Ishikawa (cell line): ENCODE measurements around the gene DAND5.

ENCODE experiments used
- CEBPB ChIP-seq: IDR thresholded peaks from 2 replicates; pipeline ENCODE4 v1.6.1; 2012
- CREB1 ChIP-seq: IDR thresholded peaks from 2 replicates; pipeline ENCODE4 v1.6.1; 2012; ENCODE audit warnings: low read depth
- EGR1 ChIP-seq: IDR thresholded peaks from 2 replicates; pipeline ENCODE4 v1.6.1; 2012
- EP300 ChIP-seq: IDR thresholded peaks from 2 replicates; pipeline ENCODE4 v1.6.1; 2012; ENCODE audit warnings: borderline replicate concordance
- FOXM1 ChIP-seq: IDR thresholded peaks from 2 replicates; pipeline ENCODE4 v1.6.1; 2012; ENCODE audit warnings: low read depth, borderline replicate concordance
- NFIC ChIP-seq: IDR thresholded peaks from 2 replicates; pipeline ENCODE4 v1.6.1; 2012
- RAD21 ChIP-seq: IDR thresholded peaks from 2 replicates; pipeline ENCODE4 v1.6.1; 2012; ENCODE audit warnings: low read depth
- TAF1 ChIP-seq: IDR thresholded peaks from 2 replicates; pipeline ENCODE4 v1.6.1; 2012; ENCODE audit warnings: low read depth, mild to moderate bottlenecking
- TCF12 ChIP-seq: IDR thresholded peaks from 2 replicates; pipeline ENCODE4 v1.6.1; 2012; ENCODE audit warnings: low read depth
- TEAD4 ChIP-seq: IDR thresholded peaks from 2 replicates; pipeline ENCODE4 v1.6.1; 2012
- YY1 ChIP-seq: IDR thresholded peaks from 2 replicates; pipeline ENCODE4 v1.6.1; 2012; ENCODE audit warnings: low read depth
- ZBTB7A ChIP-seq: IDR thresholded peaks from 2 replicates; pipeline ENCODE4 v1.6.1; 2012; ENCODE audit warnings: low read depth
- TF ChIP-seq, protein P1 (sequence below): IDR thresholded peaks from 2 replicates; pipeline ENCODE4 v1.6.1; 2012; ENCODE audit warnings: low read depth, mild to moderate bottlenecking
- TF ChIP-seq, protein P2 (sequence below): IDR thresholded peaks from 2 replicates; pipeline ENCODE4 v1.6.1; 2012
- TF ChIP-seq, protein P3 (sequence below): IDR thresholded peaks from 2 replicates; pipeline ENCODE4 v1.6.1; 2012

DAND5 gene

DNA sequence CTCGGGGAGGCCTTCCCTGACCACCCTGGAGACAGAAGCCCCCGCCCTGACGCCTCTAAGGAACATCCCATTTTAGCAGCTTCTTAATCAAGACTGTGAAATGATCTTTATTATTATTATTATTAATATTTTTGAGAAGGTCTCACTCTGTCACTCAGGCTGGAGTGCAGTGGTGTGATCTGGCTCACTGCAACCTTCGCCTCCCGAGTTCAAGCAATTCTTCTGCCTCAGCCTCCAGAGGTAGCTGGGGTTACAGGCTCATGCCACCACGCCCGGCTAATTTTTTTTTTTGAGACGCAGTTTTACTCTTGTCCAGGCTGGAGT lies 3.6 kb upstream of the DAND5 start:
- TF ChIP-seq FOXM1 (no peak), TEAD4 (no peak), NFIC (no peak), YY1 (no peak), TAF1 (no peak), CREB1 (no peak), CEBPB (no peak)

DNA sequence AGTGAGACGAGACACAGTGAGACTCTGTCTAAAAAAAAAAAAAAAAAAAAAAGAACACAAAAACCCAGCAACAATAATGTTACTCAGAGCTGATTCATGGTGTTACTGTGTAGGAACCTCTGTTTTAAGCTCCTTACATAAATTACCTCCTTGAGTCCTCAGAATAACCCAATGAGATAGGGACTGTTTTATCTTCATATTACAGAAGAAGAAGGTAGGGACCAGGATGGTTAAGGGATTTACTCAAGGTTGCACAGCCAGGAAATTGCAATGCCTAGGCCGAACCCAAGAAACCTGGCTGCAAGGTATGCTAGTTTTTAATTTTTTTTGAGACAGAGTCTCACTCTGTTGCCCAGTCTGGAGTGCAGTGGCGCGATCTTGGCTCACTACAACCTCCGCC lies 1.5 kb upstream of the DAND5 start:
- TF ChIP-seq ZBTB7A = no peak

DNA sequence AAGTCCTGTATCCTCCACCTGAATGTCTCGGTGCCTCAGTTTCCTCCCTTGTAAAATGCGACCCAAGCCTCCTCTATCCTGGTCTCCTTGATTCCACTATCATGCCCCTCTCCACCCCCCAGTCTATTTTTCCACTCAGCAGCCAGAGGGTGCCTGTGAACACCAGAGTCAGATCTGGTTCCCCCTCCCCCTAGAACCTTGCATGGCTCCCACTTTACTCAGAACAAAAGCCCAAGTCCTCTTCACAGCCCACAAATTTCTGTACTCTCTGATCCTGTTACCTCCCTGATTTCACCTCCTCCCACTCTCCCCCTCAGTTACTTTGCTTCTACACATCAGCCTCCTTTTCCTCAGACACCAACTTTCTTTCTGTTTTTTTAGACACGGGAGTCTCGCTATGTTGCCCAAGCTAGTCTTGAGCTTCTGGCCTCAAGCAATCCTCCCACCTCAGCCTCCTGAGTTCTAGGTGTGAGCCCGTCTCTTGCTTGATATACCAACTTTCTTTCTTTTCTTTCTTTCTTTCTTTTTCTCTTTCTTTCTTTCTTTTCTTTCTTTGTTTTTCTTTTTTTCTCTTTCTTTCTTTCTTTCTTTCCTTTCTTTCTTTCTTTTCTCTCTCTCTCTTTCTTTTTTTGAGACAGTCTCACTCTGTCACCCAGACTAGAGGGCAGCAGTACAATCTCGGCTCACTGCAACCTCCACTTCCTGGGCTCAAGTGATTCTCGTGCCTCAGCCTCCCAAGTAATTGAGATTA lies 869 bp downstream of the DAND5 start:
- TF ChIP-seq ZBTB7A = no peak
- no peak for TF ChIP-seq CEBPB
- TF ChIP-seq EP300 = no peak
- TF ChIP-seq TEAD4 = no peak
- no peak for TF ChIP-seq TCF12
- TF ChIP-seq NFIC = no peak
- TF ChIP-seq, protein P1, sequence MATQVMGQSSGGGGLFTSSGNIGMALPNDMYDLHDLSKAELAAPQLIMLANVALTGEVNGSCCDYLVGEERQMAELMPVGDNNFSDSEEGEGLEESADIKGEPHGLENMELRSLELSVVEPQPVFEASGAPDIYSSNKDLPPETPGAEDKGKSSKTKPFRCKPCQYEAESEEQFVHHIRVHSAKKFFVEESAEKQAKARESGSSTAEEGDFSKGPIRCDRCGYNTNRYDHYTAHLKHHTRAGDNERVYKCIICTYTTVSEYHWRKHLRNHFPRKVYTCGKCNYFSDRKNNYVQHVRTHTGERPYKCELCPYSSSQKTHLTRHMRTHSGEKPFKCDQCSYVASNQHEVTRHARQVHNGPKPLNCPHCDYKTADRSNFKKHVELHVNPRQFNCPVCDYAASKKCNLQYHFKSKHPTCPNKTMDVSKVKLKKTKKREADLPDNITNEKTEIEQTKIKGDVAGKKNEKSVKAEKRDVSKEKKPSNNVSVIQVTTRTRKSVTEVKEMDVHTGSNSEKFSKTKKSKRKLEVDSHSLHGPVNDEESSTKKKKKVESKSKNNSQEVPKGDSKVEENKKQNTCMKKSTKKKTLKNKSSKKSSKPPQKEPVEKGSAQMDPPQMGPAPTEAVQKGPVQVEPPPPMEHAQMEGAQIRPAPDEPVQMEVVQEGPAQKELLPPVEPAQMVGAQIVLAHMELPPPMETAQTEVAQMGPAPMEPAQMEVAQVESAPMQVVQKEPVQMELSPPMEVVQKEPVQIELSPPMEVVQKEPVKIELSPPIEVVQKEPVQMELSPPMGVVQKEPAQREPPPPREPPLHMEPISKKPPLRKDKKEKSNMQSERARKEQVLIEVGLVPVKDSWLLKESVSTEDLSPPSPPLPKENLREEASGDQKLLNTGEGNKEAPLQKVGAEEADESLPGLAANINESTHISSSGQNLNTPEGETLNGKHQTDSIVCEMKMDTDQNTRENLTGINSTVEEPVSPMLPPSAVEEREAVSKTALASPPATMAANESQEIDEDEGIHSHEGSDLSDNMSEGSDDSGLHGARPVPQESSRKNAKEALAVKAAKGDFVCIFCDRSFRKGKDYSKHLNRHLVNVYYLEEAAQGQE = no peak
- no peak for TF ChIP-seq TAF1
- TF ChIP-seq YY1 = no peak
- no peak for TF ChIP-seq CREB1
- no peak for TF ChIP-seq RAD21
- TF ChIP-seq, protein P2, sequence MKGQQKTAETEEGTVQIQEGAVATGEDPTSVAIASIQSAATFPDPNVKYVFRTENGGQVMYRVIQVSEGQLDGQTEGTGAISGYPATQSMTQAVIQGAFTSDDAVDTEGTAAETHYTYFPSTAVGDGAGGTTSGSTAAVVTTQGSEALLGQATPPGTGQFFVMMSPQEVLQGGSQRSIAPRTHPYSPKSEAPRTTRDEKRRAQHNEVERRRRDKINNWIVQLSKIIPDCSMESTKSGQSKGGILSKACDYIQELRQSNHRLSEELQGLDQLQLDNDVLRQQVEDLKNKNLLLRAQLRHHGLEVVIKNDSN = no peak

DNA sequence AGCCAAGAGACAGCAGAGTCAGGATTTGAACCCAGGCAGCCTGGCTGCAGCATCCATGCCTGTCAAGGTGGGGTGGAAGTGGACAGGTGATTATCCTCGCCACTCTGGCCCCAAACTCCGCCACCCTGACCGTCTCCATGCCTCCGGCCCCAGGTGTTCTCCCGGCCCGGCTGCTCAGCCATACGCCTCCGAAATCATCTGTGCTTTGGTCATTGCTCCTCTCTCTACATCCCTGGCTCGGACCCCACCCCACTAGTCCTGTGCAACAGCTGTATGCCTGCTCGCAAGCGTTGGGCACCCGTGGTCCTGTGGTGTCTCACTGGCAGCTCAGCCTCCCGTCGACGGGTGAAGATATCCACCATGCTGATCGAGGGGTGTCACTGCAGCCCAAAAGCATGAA lies 3.9 kb downstream of the DAND5 start:
- no peak for TF ChIP-seq CREB1
- TF ChIP-seq CEBPB = no peak
- TF ChIP-seq TCF12 = no peak
- no peak for TF ChIP-seq ZBTB7A
- TF ChIP-seq EP300 = no peak
- TF ChIP-seq, protein P1 = no peak
- TF ChIP-seq, protein P2 = no peak
- no peak for TF ChIP-seq NFIC
- no peak for TF ChIP-seq YY1
- no peak for TF ChIP-seq TAF1
- no peak for TF ChIP-seq EGR1
- TF ChIP-seq, protein P3, sequence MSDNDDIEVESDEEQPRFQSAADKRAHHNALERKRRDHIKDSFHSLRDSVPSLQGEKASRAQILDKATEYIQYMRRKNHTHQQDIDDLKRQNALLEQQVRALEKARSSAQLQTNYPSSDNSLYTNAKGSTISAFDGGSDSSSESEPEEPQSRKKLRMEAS = no peak
- no peak for TF ChIP-seq RAD21
- no peak for TF ChIP-seq TEAD4

DNA sequence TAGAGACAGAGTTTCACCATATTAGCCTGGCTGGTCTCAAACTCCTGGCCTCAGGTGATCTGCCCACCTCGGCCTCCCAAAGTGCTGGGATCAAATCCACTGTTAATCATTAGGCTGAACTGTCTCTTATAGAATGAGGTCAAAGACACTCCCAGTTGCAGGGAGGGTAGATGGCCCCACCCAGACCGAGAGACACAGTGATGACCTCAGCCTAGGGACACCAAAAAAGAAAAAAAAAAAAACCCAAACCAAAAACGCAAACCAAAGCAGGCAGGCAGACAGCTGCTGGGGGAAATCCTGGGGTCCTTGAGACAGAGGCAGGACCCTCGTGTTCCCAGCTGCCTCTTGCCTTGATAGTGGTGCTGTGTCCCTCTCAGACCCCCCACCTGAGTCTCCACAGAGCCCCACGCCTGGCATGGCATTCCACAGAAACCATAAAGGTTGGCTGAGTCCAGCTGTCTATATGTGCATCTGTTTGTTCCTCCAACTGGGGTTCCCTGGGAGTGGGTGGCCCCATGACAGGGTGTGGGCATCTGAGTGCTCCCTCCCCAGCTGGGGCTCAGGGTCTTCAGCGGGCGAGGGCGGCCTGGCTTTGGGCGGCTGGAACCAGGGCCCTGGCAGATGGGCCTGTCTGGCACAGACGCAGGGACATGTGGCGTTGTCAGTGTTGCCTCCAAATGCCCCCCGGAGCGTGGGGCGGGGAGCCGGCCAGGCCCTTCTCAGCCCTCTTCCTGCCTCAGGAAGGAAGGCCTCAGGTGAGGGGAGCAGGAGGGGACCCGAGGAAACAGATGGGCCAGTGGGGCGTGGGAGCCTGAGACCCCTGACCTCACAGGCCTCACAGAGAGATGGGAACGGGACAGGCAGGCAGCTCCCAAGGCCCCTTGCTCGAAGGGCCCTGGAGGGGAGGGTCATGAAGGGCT lies 5.2 kb downstream of the DAND5 start:
- TF ChIP-seq EGR1 (no peak), ZBTB7A (no peak), FOXM1 (no peak), YY1 (no peak), EP300 (no peak), RAD21 (no peak), CREB1 (no peak), TEAD4 (no peak), NFIC (no peak), CEBPB (no peak)
- TF ChIP-seq, protein P2 = no peak
